Progenitor cell of endocrine pancreas (in vitro differentiated cells): ENCODE results near the gene ALDOA. TPM values are rescaled to one million over a fixed set of nuclear protein-coding genes. Genes with fewer than 3 reads are reported as not detected.

Experiments used
- DNase-seq: peaks from one replicate; pipeline ENCODE4 v3.0.0; 2021; ENCODE audit warnings: low spot score; ENCODE audit not compliant: unreplicated experiment
- H3K27ac Mint-ChIP-seq: 2 replicates; pipeline ENCODE4 v1.8.0; 2021; ENCODE audit warnings: mild to moderate bottlenecking, moderate library complexity, mixed read lengths
- H3K27me3 Mint-ChIP-seq: 2 replicates; pipeline ENCODE4 v1.8.0; 2021; ENCODE audit warnings: mixed read lengths
- H3K36me3 Mint-ChIP-seq: 2 replicates; pipeline ENCODE4 v1.8.0; 2022; ENCODE audit warnings: mixed read lengths; ENCODE audit not compliant: insufficient read depth
- H3K4me1 Mint-ChIP-seq: 2 replicates; pipeline ENCODE4 v1.8.0; 2021; ENCODE audit warnings: low read depth, mixed read lengths
- H3K4me3 Mint-ChIP-seq: 2 replicates; pipeline ENCODE4 v1.8.0; 2021; ENCODE audit warnings: low read depth, mild to moderate bottlenecking, moderate library complexity, mixed read lengths
- H3K9me3 Mint-ChIP-seq: 2 replicates; pipeline ENCODE4 v1.8.0; 2021; ENCODE audit warnings: low read depth, mixed read lengths
- CTCF ChIP-seq: fragments of 200-600 bp; sonication (generic); IDR thresholded peaks from one replicate; pipeline ENCODE4 v1.5.0; 2021; ENCODE audit warnings: antibody characterized with exemption, mild to moderate bottlenecking; ENCODE audit not compliant: unreplicated experiment
- total RNA-seq: library from RNA; stranded (reverse); gene quantifications from 2 replicates; pipeline ENCODE4 v1.2.1, GENCODE V29; 2021

The ALDOA gene
- total RNA-seq, 1 donor from 2014 or later = 273 TPM

GRCh38 chr16:30053376-30054015 is 12.1 kb upstream of the ALDOA start:
- peak overlapping the region; percentile 67 for H3K27ac Mint-ChIP-seq
- DNase-seq = no peak

GRCh38 chr16:30054451-30054850 is 11.1 kb upstream of the ALDOA start:
- no peak for DNase-seq
- Mint-ChIP-seq H3K36me3 (peaks cover 2% of the 10 kb centered on the region), H3K27me3 (no peaks in the 10 kb centered on the region), H3K27ac (no peak overlapping the region), H3K4me1 (peaks cover 6% of the 10 kb centered on the region), H3K4me3 (peak overlapping the region; percentile 64), H3K9me3 (no peaks in the 10 kb centered on the region)
- TF ChIP-seq CTCF = no peak

More at GRCh38 chr16:30053376-30054015, 12.1 kb upstream of the ALDOA start:
- H3K4me3 Mint-ChIP-seq = peak overlapping the region; percentile 85
- H3K36me3 Mint-ChIP-seq = no peaks in the 10 kb centered on the region
- H3K27me3 Mint-ChIP-seq = no peaks in the 10 kb centered on the region
- peaks cover 6% of the 10 kb centered on the region for H3K4me1 Mint-ChIP-seq
- TF ChIP-seq CTCF = no peak
- no peaks in the 10 kb centered on the region for H3K9me3 Mint-ChIP-seq

- Mint-ChIP-seq H3K27ac (peak overlapping the region; percentile 13), H3K9me3 (no peaks in the 10 kb centered on the region), H3K4me3 (peak overlapping the region; percentile 64), H3K27me3 (no peaks in the 10 kb centered on the region), H3K36me3 (peaks cover 2% of the 10 kb centered on the region), H3K4me1 (peaks cover 6% of the 10 kb centered on the region)
- peak; percentile 56 for TF ChIP-seq CTCF
- no peak for DNase-seq
Observed at GRCh38 chr16:30054959-30055553, 10.5 kb upstream of the ALDOA start.

- no peaks in the 10 kb centered on the region for H3K27me3 Mint-ChIP-seq
- H3K27ac Mint-ChIP-seq = no peak overlapping the region
- H3K4me1 Mint-ChIP-seq = peaks cover 8% of the 10 kb centered on the region
- no peak for DNase-seq
- no peak for TF ChIP-seq CTCF
- H3K36me3 Mint-ChIP-seq = peaks cover 6% of the 10 kb centered on the region
- H3K9me3 Mint-ChIP-seq = no peaks in the 10 kb centered on the region
- no peak overlapping the region for H3K4me3 Mint-ChIP-seq
Observed at GRCh38 chr16:30060346-30060745, 5.2 kb upstream of the ALDOA start.

GRCh38 chr16:30060836-30061554 is 4.6 kb upstream of the ALDOA start:
- Mint-ChIP-seq H3K27ac (peak overlapping the region; percentile 66), H3K9me3 (no peaks in the 10 kb centered on the region)

More at GRCh38 chr16:30060836-30061554, 4.6 kb upstream of the ALDOA start:
- peaks cover 6% of the 10 kb centered on the region for H3K36me3 Mint-ChIP-seq
- peaks cover 8% of the 10 kb centered on the region for H3K4me1 Mint-ChIP-seq
- H3K27me3 Mint-ChIP-seq = no peaks in the 10 kb centered on the region
- DNase-seq = no peak
- no peak overlapping the region for H3K4me3 Mint-ChIP-seq
- TF ChIP-seq CTCF = no peak
